Measurements from ENCODE around the gene FGGY.
"Not testable (repeated sequence)": the region's sequence is repeated elsewhere in the genome, so short reads cannot be mapped to it uniquely, and the experiment has no call there.

Gene FGGY

DNA sequence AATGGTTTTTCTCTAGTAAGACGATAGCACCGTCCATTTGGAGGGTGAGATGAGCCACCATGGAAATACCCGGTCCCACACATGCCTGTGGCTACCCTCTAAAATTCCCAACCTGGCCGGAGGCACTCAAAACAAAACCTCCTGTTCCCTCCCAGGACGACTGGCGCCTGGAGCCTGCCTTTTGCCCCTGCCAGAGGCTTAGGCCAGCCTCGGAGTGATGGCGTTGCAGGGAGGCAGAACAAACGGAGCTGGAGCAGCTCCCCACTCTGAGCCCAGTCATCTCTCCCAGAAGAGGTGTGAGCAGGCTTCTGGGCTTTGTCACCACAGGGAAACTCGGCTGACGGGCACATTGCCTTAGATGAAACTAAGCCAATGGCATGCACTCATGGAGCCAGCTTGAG, 304.1 kb downstream of the FGGY start:
- no peak overlapping the region for H3K4me3 ChIP-seq (ENCODE audit: low read length)
- TF ChIP-seq CTCF (conservative IDR thresholded peaks at IDR 0.05; ENCODE audit: low read length), result no peak
- peak; percentile 62 for DNase-seq (ENCODE audit: low read depth)

GRCh38 chr1:59601811-59602210, 304.9 kb downstream of the FGGY start:
- no peak for DNase-seq (ENCODE audit: low read depth)
- no peak overlapping the region for H3K4me3 ChIP-seq (ENCODE audit: low read length)
- TF ChIP-seq CTCF (conservative IDR thresholded peaks at IDR 0.05; ENCODE audit: low read length), result no peak

- DNase-seq (ENCODE audit: low read depth), result no peak
- H3K4me3 ChIP-seq (ENCODE audit: low read length), result no peak overlapping the region
- no peak for TF ChIP-seq CTCF (conservative IDR thresholded peaks at IDR 0.05; ENCODE audit: low read length)
These were observed 307.3 kb downstream of the FGGY start for GRCh38 chr1:59604191-59604590.

GRCh38 chr1:59605184-59605583, 308.3 kb downstream of the FGGY start:
- no peak for TF ChIP-seq CTCF (conservative IDR thresholded peaks at IDR 0.05; ENCODE audit: low read length)
- DNase-seq (ENCODE audit: low read depth), result no peak
- H3K4me3 ChIP-seq (ENCODE audit: low read length), result no peak overlapping the region

- DNase-seq (ENCODE audit: low read depth), result peak; percentile 27
These were observed 308.9 kb downstream of the FGGY start for GRCh38 chr1:59605761-59606160.

GRCh38 chr1:59609245-59609644, 312.4 kb downstream of the FGGY start:
- DNase-seq (ENCODE audit: low read depth), result no peak
- TF ChIP-seq CTCF (conservative IDR thresholded peaks at IDR 0.05; ENCODE audit: low read length), result no peak
- H3K4me3 ChIP-seq (ENCODE audit: low read length), result no peak overlapping the region

More at GRCh38 chr1:59605761-59606160, 308.9 kb downstream of the FGGY start:
- TF ChIP-seq CTCF (conservative IDR thresholded peaks at IDR 0.05; ENCODE audit: low read length), result no peak
- no peak overlapping the region for H3K4me3 ChIP-seq (ENCODE audit: low read length)

GRCh38 chr1:59610499-59610898, 313.6 kb downstream of the FGGY start:
- not testable (repeated sequence) for H3K4me3 ChIP-seq (ENCODE audit: low read length); DNase-seq (ENCODE audit: low read depth)

- DNase-seq (ENCODE audit: low read depth), result no peak
- no peak overlapping the region for H3K4me3 ChIP-seq (ENCODE audit: low read length)
- no peak for TF ChIP-seq CTCF (conservative IDR thresholded peaks at IDR 0.05; ENCODE audit: low read length)
These were observed 320.5 kb downstream of the FGGY start for GRCh38 chr1:59617434-59617833.

Measured in AG10803 (cell line).